ENCODE results near the gene AGMO.

The AGMO gene

GRCh38 chr7:15326044-15326644, 235.7 kb downstream of the AGMO start:
- no peaks in the 10 kb centered on the region for H3K36me3 ChIP-seq
- H3K27me3 ChIP-seq, result peaks cover 17% of the 10 kb centered on the region; the same call in 1 of the 2 replicates
- no peak for DNase-seq
- no peak overlapping the region for H3K4me3 ChIP-seq (ENCODE audit: low read depth, low read length)
- no peaks in the 10 kb centered on the region for H3K9me3 ChIP-seq
- TF ChIP-seq CTCF (IDR thresholded peaks at IDR 0.05; ENCODE audit: low read depth, low read length), result peak; percentile 65
- no peaks in the 10 kb centered on the region for H3K4me1 ChIP-seq

- DNase-seq, result no peak
- Histone ChIP-seq H3K4me1 (no peaks in the 10 kb centered on the region), H3K9me3 (no peaks in the 10 kb centered on the region), H3K27me3 (no peaks in the 10 kb centered on the region), H3K4me3 (ENCODE audit: low read depth, low read length) (no peak overlapping the region), H3K36me3 (no peaks in the 10 kb centered on the region)
- TF ChIP-seq CTCF (IDR thresholded peaks at IDR 0.05; ENCODE audit: low read depth, low read length), result no peak
Measured at GRCh38 chr7:15323550-15323949, 238.3 kb downstream of the AGMO start.

- Histone ChIP-seq H3K4me1 (no peaks in the 10 kb centered on the region), H3K27me3 (no peaks in the 10 kb centered on the region), H3K9me3 (no peaks in the 10 kb centered on the region), H3K36me3 (no peaks in the 10 kb centered on the region), H3K4me3 (ENCODE audit: low read depth, low read length) (no peak overlapping the region)
- no peak for DNase-seq
- TF ChIP-seq CTCF (IDR thresholded peaks at IDR 0.05; ENCODE audit: low read depth, low read length), result no peak
Measured at GRCh38 chr7:15317215-15317614, 244.6 kb downstream of the AGMO start.

GRCh38 chr7:15315678-15316077, 246.1 kb downstream of the AGMO start:
- Histone ChIP-seq H3K36me3 (no peaks in the 10 kb centered on the region), H3K27me3 (no peaks in the 10 kb centered on the region), H3K4me1 (no peaks in the 10 kb centered on the region), H3K4me3 (ENCODE audit: low read depth, low read length) (no peak overlapping the region), H3K9me3 (no peaks in the 10 kb centered on the region)
- no peak for DNase-seq
- TF ChIP-seq CTCF (IDR thresholded peaks at IDR 0.05; ENCODE audit: low read depth, low read length), result no peak

GRCh38 chr7:15314922-15315321, 246.9 kb downstream of the AGMO start:
- no peaks in the 10 kb centered on the region for H3K4me1 ChIP-seq
- no peaks in the 10 kb centered on the region for H3K9me3 ChIP-seq
- no peak for DNase-seq
- H3K27me3 ChIP-seq, result no peaks in the 10 kb centered on the region
- no peak overlapping the region for H3K4me3 ChIP-seq (ENCODE audit: low read depth, low read length)
- H3K36me3 ChIP-seq, result no peaks in the 10 kb centered on the region
- no peak for TF ChIP-seq CTCF (IDR thresholded peaks at IDR 0.05; ENCODE audit: low read depth, low read length)

GRCh38 chr7:15313361-15313760, 248.5 kb downstream of the AGMO start:
- no peaks in the 10 kb centered on the region for H3K4me1 ChIP-seq
- H3K9me3 ChIP-seq, result no peaks in the 10 kb centered on the region
- H3K36me3 ChIP-seq, result no peaks in the 10 kb centered on the region
- H3K27me3 ChIP-seq, result no peaks in the 10 kb centered on the region
- TF ChIP-seq CTCF (IDR thresholded peaks at IDR 0.05; ENCODE audit: low read depth, low read length), result no peak
- H3K4me3 ChIP-seq (ENCODE audit: low read depth, low read length), result no peak overlapping the region
- no peak for DNase-seq

All from BE2C (cell line).